Gastrocnemius medialis (tissue), 4 donors: ENCODE measurements around the gene TES. TPM values are rescaled to one million over a fixed set of nuclear protein-coding genes. Genes with fewer than 3 reads are reported as not detected.

Experiments used
- ATAC-seq, 2 donors: fragments of 150-250 bp; one replicate each; pipeline ENCODE4 v1.9.1; 2016
- DNase-seq, 2 donors: peaks; one replicate each; pipeline ENCODE4 v3.0.0-alpha.2; 2019
- H3K27ac ChIP-seq, 4 donors: fragments of 200-600 bp; sonication (generic); 1 replicate in 1 of 4; 2 replicates in 3 of 4; pipeline ENCODE4 v1.5.1; 2016 to 2018; ENCODE audit warnings: mild to moderate bottlenecking in 2 of 4, moderate library complexity in 1 of 4
- H3K27me3 ChIP-seq, 3 donors: fragments of 200-600 bp; sonication (generic) in 2 of 3; 1 replicate in 1 of 3; 2 replicates in 2 of 3; pipeline versions ENCODE4 v1.5.1 to v1.6.0; 2016 to 2019; ENCODE audit warnings: mild to moderate bottlenecking in 1 of 3, moderate library complexity in 1 of 3
- H3K36me3 ChIP-seq, 2 donors: fragments of 200-600 bp; sonication (generic) in 1 of 2; one replicate each; pipeline ENCODE4 v1.5.1; 2017 to 2018
- H3K4me1 ChIP-seq, 2 donors: fragments of 200-600 bp; sonication (generic) in 1 of 2; one replicate each; pipeline ENCODE4 v1.5.1; 2016 to 2017; ENCODE audit warnings: mild to moderate bottlenecking in 2 of 2
- H3K4me3 ChIP-seq, 4 donors: fragments of 200-600 bp; sonication (generic) in 3 of 4; 1 replicate in 1 of 4; 2 replicates in 3 of 4; pipeline ENCODE4 v1.5.1; 2016 to 2019; ENCODE audit warnings: mild to moderate bottlenecking in 2 of 4
- H3K9me3 ChIP-seq, 3 donors: fragments of 200-600 bp; sonication (generic) in 2 of 3; 1 replicate in 1 of 3; 2 replicates in 2 of 3; pipeline ENCODE4 v1.5.1; 2016 to 2019
- POLR2A ChIP-seq, 2 donors: fragments of 450-650 bp; IDR thresholded peaks; one replicate each; pipeline ENCODE4 v1.6.1; 2017; ENCODE audit warnings: antibody characterized with exemption in 2 of 2, mild to moderate bottlenecking in 2 of 2, moderate library complexity in 2 of 2
- in situ Hi-C, 4 donors: fragments of 200-750 bp; cut with MboI; loops; one replicate each; pipeline versions ENCODE4 v1.15.0 to v1.8.0; 2017; ENCODE audit warnings: low sequenced_read_pairs in 4 of 4
- intact Hi-C: fragments of 100-400 bp; cut with DNase I; formaldehyde crosslinking; loops from one replicate; pipeline ENCODE4 v1.15.1; 2023; ENCODE audit warnings: low total_unique reads
- total RNA-seq, 4 donors: library from RNA; depleted of rRNA; stranded (reverse); fragments of >200 nt; gene quantifications; one replicate each; pipeline versions ENCODE4 v1.1.0 to v1.2.3, GENCODE V29; 2016
- TF ChIP-seq, protein P1 (sequence below), 5 experiments: fragments of 450-650 bp in 3 of 5; fragments of 200-600 bp in 2 of 5; sonication (generic) in 2 of 5; IDR thresholded peaks in 4 of 5; conservative IDR thresholded peaks in 1 of 5; 1 replicate in 4 of 5; 2 replicates in 1 of 5; pipeline ENCODE4 v1.5.1; 2016 to 2019; ENCODE audit warnings: antibody characterized with exemption in 5 of 5, mild to moderate bottlenecking in 3 of 5, moderate library complexity in 3 of 5

TES gene
- total RNA-seq, 4 donors from 2014 or later, result 4.9 to 8.7 (median 6.2) TPM

DNA sequence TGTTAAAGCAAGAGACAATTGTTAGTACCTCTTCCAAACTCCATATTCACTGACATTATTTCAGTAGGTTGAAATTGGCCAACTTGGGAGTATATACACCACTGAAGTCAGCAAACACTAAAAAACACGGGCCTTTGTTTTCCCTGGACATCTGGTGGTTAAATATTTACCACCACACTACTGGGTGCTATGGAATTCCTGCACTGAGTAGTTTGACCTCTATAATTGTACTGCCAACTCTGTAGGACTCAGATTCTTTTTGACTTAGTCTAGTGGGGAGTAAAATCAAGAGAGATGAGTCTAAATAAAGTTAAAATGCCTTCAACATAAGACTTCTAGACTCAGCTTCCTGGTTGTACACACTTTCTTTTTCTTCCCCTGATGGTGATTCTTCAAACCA lies 41.3 kb upstream of the TES start:
- in situ Hi-C loops, result loop anchor here in 3 of 4 donors (25.0 kb wide), 1 partner anchor 643 kb away; no protein-coding TSS in a partner anchor
- intact Hi-C loops, result no loop called here

DNA sequence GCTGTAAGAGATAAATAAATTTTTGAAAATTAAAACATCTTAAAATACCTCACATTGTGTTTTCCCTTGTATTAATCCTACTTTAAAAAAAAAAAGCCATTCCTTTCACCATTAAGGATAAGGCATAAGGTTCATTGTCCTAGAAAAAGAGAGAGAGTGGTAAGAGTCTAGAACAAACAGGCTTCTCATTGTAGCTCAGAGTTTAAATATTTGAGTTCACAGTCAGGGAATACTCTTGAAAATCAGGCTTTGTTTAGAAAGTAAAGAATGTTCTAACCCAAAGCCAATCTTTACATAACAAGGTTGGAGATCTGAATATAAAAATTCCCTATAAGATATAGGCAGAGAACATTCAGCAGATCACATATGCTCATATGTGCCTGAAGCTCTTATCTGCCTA lies 40.2 kb upstream of the TES start:
- TF ChIP-seq, protein P1, sequence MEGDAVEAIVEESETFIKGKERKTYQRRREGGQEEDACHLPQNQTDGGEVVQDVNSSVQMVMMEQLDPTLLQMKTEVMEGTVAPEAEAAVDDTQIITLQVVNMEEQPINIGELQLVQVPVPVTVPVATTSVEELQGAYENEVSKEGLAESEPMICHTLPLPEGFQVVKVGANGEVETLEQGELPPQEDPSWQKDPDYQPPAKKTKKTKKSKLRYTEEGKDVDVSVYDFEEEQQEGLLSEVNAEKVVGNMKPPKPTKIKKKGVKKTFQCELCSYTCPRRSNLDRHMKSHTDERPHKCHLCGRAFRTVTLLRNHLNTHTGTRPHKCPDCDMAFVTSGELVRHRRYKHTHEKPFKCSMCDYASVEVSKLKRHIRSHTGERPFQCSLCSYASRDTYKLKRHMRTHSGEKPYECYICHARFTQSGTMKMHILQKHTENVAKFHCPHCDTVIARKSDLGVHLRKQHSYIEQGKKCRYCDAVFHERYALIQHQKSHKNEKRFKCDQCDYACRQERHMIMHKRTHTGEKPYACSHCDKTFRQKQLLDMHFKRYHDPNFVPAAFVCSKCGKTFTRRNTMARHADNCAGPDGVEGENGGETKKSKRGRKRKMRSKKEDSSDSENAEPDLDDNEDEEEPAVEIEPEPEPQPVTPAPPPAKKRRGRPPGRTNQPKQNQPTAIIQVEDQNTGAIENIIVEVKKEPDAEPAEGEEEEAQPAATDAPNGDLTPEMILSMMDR (IDR thresholded peaks at IDR 0.05 in 4 of 5, conservative IDR thresholded peaks at IDR 0.05 in 1 of 5), result no peak
- TF ChIP-seq POLR2A (IDR thresholded peaks at IDR 0.05), result no peak
- no peaks in the 10 kb centered on the region for H3K4me1 ChIP-seq
- H3K36me3 ChIP-seq, result no peaks in the 10 kb centered on the region
- DNase-seq (no peak), ATAC-seq (no peak)
- no peaks in the 10 kb centered on the region for H3K27me3 ChIP-seq
- intact Hi-C loops (loop anchor here (5.0 to 10.0 kb wide), 2 partner anchors 415 to 637 kb away; no protein-coding TSS in a partner anchor), in situ Hi-C loops (loop anchor here in 3 of 4 donors (10.0 to 25.0 kb wide), 2 partner anchors 425 to 642 kb away; no protein-coding TSS in a partner anchor)
- no peak overlapping the region for H3K4me3 ChIP-seq
- H3K27ac ChIP-seq, result no peak overlapping the region
- no peaks in the 10 kb centered on the region for H3K9me3 ChIP-seq

More for the DNA sequence above, 41.3 kb upstream of the TES start:
- no peak overlapping the region for H3K27ac ChIP-seq
- TF ChIP-seq POLR2A (IDR thresholded peaks at IDR 0.05), result no peak
- TF ChIP-seq, protein P1 (IDR thresholded peaks at IDR 0.05 in 4 of 5, conservative IDR thresholded peaks at IDR 0.05 in 1 of 5), result no peak
- H3K4me1 ChIP-seq, result no peaks in the 10 kb centered on the region
- DNase-seq, result no peak
- H3K4me3 ChIP-seq, result no peak overlapping the region
- no peak for ATAC-seq
- no peaks in the 10 kb centered on the region for H3K9me3 ChIP-seq
- H3K27me3 ChIP-seq, result no peaks in the 10 kb centered on the region
- H3K36me3 ChIP-seq, result no peaks in the 10 kb centered on the region

DNA sequence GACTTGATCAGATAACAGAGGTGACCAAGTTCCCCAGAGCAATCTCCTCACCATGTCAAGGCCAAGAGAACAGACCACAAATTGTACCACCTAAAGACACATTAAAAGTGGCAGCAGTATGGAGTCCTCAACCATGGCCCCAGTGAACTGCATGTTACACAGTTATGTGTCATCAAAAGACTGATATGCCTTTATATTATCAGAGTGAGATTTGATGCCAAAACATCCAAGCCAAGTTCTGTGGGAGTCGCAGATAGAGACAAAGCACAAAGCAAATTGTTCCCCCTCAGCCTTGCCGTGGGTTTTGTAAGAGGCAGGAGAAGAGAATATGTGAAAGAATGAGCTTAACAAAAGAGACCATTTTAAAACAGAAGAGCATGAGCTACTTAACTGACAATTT lies 39.2 kb upstream of the TES start:
- Histone ChIP-seq H3K27me3 (no peaks in the 10 kb centered on the region), H3K4me3 (no peak overlapping the region), H3K4me1 (no peaks in the 10 kb centered on the region), H3K27ac (no peak overlapping the region), H3K9me3 (no peaks in the 10 kb centered on the region), H3K36me3 (no peaks in the 10 kb centered on the region)
- ATAC-seq, result no peak
- DNase-seq, result no peak
- TF ChIP-seq POLR2A (IDR thresholded peaks at IDR 0.05), result no peak
- TF ChIP-seq, protein P1 (IDR thresholded peaks at IDR 0.05 in 4 of 5, conservative IDR thresholded peaks at IDR 0.05 in 1 of 5), result no peak
- in situ Hi-C loops, result loop anchor here in 3 of 4 donors (10.0 to 25.0 kb wide), 2 partner anchors 424 to 641 kb away; no protein-coding TSS in a partner anchor
- intact Hi-C loops, result loop anchor here (5.0 to 10.0 kb wide), 2 partner anchors 414 to 636 kb away; no protein-coding TSS in a partner anchor

DNA sequence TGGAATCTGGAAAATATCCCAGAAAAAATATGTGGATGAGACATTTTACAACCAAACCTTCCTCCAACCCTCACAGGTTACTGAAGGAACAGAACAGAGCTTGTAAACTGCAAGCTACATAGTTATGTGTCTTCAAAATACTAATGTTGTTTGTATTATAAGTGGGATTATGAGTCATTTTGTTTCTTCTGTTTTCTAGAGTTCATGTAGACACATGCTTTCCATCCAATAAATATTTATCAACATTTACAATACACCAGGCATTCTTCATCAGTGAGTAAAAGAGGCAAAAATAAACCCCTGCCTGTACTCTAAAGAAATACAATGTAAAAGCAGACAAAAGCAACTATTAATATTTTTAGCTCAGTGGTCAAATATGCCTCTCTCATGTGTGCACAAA lies 38.0 kb upstream of the TES start:
- Histone ChIP-seq H3K27me3 (no peaks in the 10 kb centered on the region), H3K36me3 (no peaks in the 10 kb centered on the region), H3K4me1 (no peaks in the 10 kb centered on the region), H3K4me3 (no peak overlapping the region), H3K9me3 (no peaks in the 10 kb centered on the region), H3K27ac (no peak overlapping the region)
- in situ Hi-C loops (loop anchor here in 3 of 4 donors (10.0 to 25.0 kb wide), 2 partner anchors 422 to 640 kb away; no protein-coding TSS in a partner anchor), intact Hi-C loops (loop anchor here (2.0 to 10.0 kb wide), 3 partner anchors 64 to 635 kb away; no protein-coding TSS in a partner anchor)
- TF ChIP-seq, protein P1 (IDR thresholded peaks at IDR 0.05 in 4 of 5, conservative IDR thresholded peaks at IDR 0.05 in 1 of 5), result no peak
- no peak for TF ChIP-seq POLR2A (IDR thresholded peaks at IDR 0.05)
- ATAC-seq (no peak), DNase-seq (no peak)
